NCI-H1694 (cell line): ENCODE data around the gene CENPF.
"Not testable (repeated sequence)": the region's sequence is repeated elsewhere in the genome, so short reads cannot be mapped to it uniquely, and the experiment has no call there.

Experiments
- DNase-seq: peaks from one replicate; lab custom pipeline; 2025; lab: John Stamatoyannopoulos, UW

CENPF gene

GRCh38 chr1:214662223-214662785 is 59.3 kb downstream of the CENPF start:
- no peak for DNase-seq

- no peak for DNase-seq
These were observed 61.8 kb downstream of the CENPF start for GRCh38 chr1:214664651-214665433.

GRCh38 chr1:214665606-214666110 is 62.7 kb downstream of the CENPF start:
- no peak for DNase-seq

- no peak for DNase-seq
These were observed 63.7 kb downstream of the CENPF start for GRCh38 chr1:214666674-214667073.

- no peak for DNase-seq
These were observed 67.1 kb downstream of the CENPF start for GRCh38 chr1:214670098-214670497.

GRCh38 chr1:214673029-214673428 is 70.0 kb downstream of the CENPF start:
- not testable (repeated sequence) for DNase-seq

- no peak for DNase-seq
These were observed 70.6 kb downstream of the CENPF start for GRCh38 chr1:214673576-214673975.

GRCh38 chr1:214675524-214675923 is 72.5 kb downstream of the CENPF start:
- not testable (repeated sequence) for DNase-seq

- DNase-seq: no peak
These were observed 73.8 kb downstream of the CENPF start for GRCh38 chr1:214676747-214677146.

- no peak for DNase-seq
These were observed 75.0 kb downstream of the CENPF start for GRCh38 chr1:214677945-214678344.

- no peak for DNase-seq
These were observed 75.4 kb downstream of the CENPF start for GRCh38 chr1:214678386-214678785.

GRCh38 chr1:214683621-214684020 is 80.6 kb downstream of the CENPF start:
- DNase-seq: no peak

- no peak for DNase-seq
These were observed 82.9 kb downstream of the CENPF start for GRCh38 chr1:214685906-214686305.

GRCh38 chr1:214686497-214686896 is 83.5 kb downstream of the CENPF start:
- DNase-seq: no peak

- DNase-seq: no peak
These were observed 85.9 kb downstream of the CENPF start for GRCh38 chr1:214688891-214689290.

- DNase-seq: no peak
These were observed 91.8 kb downstream of the CENPF start for GRCh38 chr1:214694769-214695168.

- DNase-seq: no peak
These were observed 95.6 kb downstream of the CENPF start for GRCh38 chr1:214698559-214698958.

GRCh38 chr1:214700437-214700836 is 97.4 kb downstream of the CENPF start:
- no peak for DNase-seq

- DNase-seq: no peak
These were observed 99.6 kb downstream of the CENPF start for GRCh38 chr1:214702556-214702955.

- no peak for DNase-seq
These were observed 104.5 kb downstream of the CENPF start for GRCh38 chr1:214707306-214708087.

GRCh38 chr1:214708321-214708955 is 105.4 kb downstream of the CENPF start:
- DNase-seq: no peak

- DNase-seq: no peak
These were observed 106.2 kb downstream of the CENPF start for GRCh38 chr1:214709241-214709640.
